Measurements from ENCODE around the gene ISL2. TPM values are rescaled to one million over a fixed set of nuclear protein-coding genes. Genes with fewer than 3 reads are reported as not detected.
A peak's percentile ranks its signal among the peaks of the same experiment; 100 is the strongest.

ISL2 gene
- total RNA-seq, 1 donor from 2014 or later, result 0.26 TPM

DNA sequence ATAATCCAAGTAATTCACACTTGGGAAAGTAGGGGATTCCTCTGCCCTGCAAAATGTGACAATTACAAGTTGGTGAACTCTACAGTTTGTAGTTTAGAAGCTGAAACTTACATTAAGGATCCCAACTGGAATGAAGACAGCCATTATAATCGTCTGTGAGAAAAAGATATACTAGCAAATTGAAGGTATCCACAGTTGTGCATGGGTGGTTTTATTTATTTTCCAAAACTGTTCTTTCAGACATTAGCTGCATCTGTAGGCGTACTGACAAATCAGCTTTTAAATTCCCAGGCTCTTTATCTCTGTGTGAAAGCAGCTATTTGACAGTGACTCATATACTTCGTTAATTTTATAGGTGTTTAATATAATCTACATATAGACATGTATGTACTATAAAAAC, 12.5 kb upstream of the ISL2 start:
- FAIRE-seq (no peak), DNase-seq (ENCODE audit: low read depth) (no peak)
- Histone ChIP-seq H3K36me3 (ENCODE audit: control insufficient read depth, insufficient read depth, low read length) (no peaks in the 10 kb centered on the region), H3K4me3 (ENCODE audit: low read depth, low read length) (no peak overlapping the region), H3K27me3 (ENCODE audit: control insufficient read depth, insufficient read depth, low read length) (peaks cover 1% of the 10 kb centered on the region)
- TF ChIP-seq, protein P1, sequence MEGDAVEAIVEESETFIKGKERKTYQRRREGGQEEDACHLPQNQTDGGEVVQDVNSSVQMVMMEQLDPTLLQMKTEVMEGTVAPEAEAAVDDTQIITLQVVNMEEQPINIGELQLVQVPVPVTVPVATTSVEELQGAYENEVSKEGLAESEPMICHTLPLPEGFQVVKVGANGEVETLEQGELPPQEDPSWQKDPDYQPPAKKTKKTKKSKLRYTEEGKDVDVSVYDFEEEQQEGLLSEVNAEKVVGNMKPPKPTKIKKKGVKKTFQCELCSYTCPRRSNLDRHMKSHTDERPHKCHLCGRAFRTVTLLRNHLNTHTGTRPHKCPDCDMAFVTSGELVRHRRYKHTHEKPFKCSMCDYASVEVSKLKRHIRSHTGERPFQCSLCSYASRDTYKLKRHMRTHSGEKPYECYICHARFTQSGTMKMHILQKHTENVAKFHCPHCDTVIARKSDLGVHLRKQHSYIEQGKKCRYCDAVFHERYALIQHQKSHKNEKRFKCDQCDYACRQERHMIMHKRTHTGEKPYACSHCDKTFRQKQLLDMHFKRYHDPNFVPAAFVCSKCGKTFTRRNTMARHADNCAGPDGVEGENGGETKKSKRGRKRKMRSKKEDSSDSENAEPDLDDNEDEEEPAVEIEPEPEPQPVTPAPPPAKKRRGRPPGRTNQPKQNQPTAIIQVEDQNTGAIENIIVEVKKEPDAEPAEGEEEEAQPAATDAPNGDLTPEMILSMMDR (IDR thresholded peaks at IDR 0.05; ENCODE audit: insufficient read depth, low read length, severe bottlenecking), result no peak

DNA sequence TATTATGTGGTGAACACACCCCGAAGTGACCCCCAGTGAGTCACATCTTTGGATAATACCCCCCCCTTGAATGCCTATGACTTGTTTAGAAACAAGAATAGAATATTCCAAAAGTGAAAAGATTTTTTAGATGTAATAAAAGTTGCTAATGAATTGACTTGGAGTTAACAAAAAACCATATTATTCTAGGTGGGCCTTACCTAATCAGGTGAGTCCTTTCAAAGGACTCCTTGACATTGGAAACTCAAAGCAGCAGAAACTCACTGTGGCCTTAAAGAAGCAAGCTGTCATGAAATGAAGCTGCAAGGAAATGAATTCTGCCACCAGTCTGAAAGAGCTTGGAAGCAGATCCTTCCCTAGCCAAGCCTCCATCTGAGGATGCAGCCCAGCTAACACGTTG, 10.9 kb upstream of the ISL2 start:
- Histone ChIP-seq H3K4me3 (ENCODE audit: low read depth, low read length) (no peak overlapping the region), H3K36me3 (ENCODE audit: control insufficient read depth, insufficient read depth, low read length) (no peaks in the 10 kb centered on the region), H3K27me3 (ENCODE audit: control insufficient read depth, insufficient read depth, low read length) (peaks cover 1% of the 10 kb centered on the region)
- FAIRE-seq, result no peak
- TF ChIP-seq, protein P1 (IDR thresholded peaks at IDR 0.05; ENCODE audit: insufficient read depth, low read length, severe bottlenecking), result no peak
- no peak for DNase-seq (ENCODE audit: low read depth)

DNA sequence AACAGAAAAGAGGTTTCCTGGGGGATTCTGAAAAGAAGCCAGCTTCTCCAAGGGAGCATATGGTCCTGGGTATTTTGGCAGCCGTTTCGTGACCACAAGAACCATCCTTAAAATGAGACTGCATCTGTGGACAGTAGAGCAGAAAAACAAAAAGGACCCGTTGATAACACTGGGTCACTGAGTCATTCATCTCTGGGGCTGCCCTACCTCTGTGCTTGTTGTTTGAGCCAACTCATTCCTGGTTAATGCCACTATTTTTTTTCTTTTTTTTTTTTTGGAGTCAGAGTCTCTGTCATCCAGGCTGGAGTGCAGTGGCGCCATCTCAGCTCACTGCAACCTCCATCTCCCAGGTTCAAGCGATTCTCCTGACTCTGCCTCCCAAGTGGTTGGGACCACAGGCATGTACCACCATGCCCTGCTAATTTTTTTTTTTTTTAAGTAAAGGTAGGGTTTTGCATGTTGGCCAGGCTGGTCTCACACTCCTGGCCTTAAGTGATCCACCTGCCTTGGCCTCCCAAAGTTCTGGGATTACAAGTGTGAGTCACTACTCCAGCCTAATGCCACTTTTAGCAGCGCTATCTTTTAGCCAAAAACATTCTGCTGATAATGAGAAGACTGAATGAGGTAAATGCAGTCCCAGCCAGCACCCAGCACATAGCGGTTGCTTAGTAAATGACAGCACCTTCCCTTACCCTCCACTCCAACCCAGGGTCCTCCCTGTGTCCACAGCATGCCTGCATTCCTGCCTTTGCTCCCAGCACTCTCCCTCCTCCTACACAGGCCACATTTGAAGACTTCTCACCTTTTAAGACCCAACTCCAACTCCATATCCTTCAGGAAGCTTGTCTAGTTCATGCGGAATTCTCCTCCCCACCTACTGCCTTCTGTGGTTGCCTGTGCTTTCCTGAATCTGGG, 9.1 kb upstream of the ISL2 start:
- FAIRE-seq (no peak), DNase-seq (ENCODE audit: low read depth) (peak; percentile 47)
- no peaks in the 10 kb centered on the region for H3K36me3 ChIP-seq (ENCODE audit: control insufficient read depth, insufficient read depth, low read length)
- no peak overlapping the region for H3K4me3 ChIP-seq (ENCODE audit: low read depth, low read length)
- H3K27me3 ChIP-seq (ENCODE audit: control insufficient read depth, insufficient read depth, low read length), result peaks cover 1% of the 10 kb centered on the region
- TF ChIP-seq, protein P1 (IDR thresholded peaks at IDR 0.05; ENCODE audit: insufficient read depth, low read length, severe bottlenecking), result no peak

DNA sequence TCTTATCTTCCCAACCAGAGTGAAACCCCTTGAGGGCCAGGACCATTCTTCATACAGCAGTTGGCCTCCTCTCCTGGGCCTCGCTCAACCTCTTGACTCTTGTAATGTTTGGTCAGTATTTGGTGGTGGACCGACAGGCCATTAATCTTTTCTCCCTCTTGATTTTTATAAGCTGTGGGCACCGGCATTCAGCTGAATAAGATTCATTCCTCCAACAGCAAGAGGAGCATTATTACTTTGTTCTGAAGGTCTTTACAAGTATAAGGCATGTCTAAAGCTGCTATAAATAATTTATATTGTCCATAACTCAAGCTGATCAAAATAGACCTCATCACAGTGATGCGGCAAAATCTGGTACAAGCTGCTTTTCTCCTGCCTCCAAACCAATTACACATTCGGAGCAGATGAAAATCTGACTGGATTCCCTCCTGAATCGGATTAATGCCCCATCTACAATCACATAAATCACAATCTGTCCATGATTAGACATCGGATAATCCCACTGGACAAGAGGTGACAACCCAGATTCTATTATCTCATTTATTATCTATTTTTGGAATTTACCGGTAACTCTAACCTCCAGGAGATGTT, 8.4 kb upstream of the ISL2 start:
- TF ChIP-seq, protein P1 (IDR thresholded peaks at IDR 0.05; ENCODE audit: insufficient read depth, low read length, severe bottlenecking), result no peak

DNA sequence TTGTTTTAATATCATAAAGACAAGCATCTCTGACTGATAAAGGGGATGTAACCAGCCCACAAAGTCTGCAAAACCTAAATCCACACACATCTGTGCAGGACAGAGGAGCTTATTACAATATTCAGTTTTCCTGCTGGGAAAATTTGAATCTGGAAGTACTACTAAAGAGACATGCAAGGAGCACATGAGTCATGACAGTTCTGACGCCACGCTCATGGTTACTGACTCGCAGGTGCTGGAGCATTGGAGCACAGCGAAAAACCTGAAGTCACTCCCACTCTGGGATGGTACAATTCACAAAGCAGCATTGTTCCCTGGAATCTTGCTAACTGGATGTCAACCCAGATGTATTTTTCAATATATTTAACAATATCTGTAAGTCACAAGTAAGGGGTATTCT, 7.6 kb upstream of the ISL2 start:
- FAIRE-seq (no peak), DNase-seq (ENCODE audit: low read depth) (peak; percentile 69)
- Histone ChIP-seq H3K27me3 (ENCODE audit: control insufficient read depth, insufficient read depth, low read length) (peaks cover 1% of the 10 kb centered on the region), H3K4me3 (ENCODE audit: low read depth, low read length) (no peak overlapping the region), H3K36me3 (ENCODE audit: control insufficient read depth, insufficient read depth, low read length) (no peaks in the 10 kb centered on the region)
- TF ChIP-seq, protein P1 (IDR thresholded peaks at IDR 0.05; ENCODE audit: insufficient read depth, low read length, severe bottlenecking), result no peak

More for the DNA sequence above, 8.4 kb upstream of the ISL2 start:
- FAIRE-seq (no peak), DNase-seq (ENCODE audit: low read depth) (no peak)
- H3K36me3 ChIP-seq (ENCODE audit: control insufficient read depth, insufficient read depth, low read length), result no peaks in the 10 kb centered on the region
- H3K27me3 ChIP-seq (ENCODE audit: control insufficient read depth, insufficient read depth, low read length), result peaks cover 1% of the 10 kb centered on the region
- H3K4me3 ChIP-seq (ENCODE audit: low read depth, low read length), result no peak overlapping the region
